Measurements from ENCODE around the gene NUDT3.
"Not testable (repeated sequence)": the region's sequence is repeated elsewhere in the genome, so short reads cannot be mapped to it uniquely, and the experiment has no call there.

- TF ChIP-seq, protein P1, sequence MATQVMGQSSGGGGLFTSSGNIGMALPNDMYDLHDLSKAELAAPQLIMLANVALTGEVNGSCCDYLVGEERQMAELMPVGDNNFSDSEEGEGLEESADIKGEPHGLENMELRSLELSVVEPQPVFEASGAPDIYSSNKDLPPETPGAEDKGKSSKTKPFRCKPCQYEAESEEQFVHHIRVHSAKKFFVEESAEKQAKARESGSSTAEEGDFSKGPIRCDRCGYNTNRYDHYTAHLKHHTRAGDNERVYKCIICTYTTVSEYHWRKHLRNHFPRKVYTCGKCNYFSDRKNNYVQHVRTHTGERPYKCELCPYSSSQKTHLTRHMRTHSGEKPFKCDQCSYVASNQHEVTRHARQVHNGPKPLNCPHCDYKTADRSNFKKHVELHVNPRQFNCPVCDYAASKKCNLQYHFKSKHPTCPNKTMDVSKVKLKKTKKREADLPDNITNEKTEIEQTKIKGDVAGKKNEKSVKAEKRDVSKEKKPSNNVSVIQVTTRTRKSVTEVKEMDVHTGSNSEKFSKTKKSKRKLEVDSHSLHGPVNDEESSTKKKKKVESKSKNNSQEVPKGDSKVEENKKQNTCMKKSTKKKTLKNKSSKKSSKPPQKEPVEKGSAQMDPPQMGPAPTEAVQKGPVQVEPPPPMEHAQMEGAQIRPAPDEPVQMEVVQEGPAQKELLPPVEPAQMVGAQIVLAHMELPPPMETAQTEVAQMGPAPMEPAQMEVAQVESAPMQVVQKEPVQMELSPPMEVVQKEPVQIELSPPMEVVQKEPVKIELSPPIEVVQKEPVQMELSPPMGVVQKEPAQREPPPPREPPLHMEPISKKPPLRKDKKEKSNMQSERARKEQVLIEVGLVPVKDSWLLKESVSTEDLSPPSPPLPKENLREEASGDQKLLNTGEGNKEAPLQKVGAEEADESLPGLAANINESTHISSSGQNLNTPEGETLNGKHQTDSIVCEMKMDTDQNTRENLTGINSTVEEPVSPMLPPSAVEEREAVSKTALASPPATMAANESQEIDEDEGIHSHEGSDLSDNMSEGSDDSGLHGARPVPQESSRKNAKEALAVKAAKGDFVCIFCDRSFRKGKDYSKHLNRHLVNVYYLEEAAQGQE (IDR thresholded peaks at IDR 0.05; ENCODE audit: unreplicated experiment) = not testable (repeated sequence)
- not testable (repeated sequence) for TF ChIP-seq POLR2AphosphoS5 (IDR thresholded peaks at IDR 0.05; ENCODE audit: low read depth); EZH2 (IDR thresholded peaks at IDR 0.05; ENCODE audit: low read depth, unreplicated experiment); EZH2phosphoT487 (IDR thresholded peaks at IDR 0.05; ENCODE audit: unreplicated experiment); JUNB (IDR thresholded peaks at IDR 0.05; ENCODE audit: unreplicated experiment); CREB1 (CRISPR knock-in tag; IDR thresholded peaks at IDR 0.05; ENCODE audit: low read depth)
- TF ChIP-seq, protein P2, sequence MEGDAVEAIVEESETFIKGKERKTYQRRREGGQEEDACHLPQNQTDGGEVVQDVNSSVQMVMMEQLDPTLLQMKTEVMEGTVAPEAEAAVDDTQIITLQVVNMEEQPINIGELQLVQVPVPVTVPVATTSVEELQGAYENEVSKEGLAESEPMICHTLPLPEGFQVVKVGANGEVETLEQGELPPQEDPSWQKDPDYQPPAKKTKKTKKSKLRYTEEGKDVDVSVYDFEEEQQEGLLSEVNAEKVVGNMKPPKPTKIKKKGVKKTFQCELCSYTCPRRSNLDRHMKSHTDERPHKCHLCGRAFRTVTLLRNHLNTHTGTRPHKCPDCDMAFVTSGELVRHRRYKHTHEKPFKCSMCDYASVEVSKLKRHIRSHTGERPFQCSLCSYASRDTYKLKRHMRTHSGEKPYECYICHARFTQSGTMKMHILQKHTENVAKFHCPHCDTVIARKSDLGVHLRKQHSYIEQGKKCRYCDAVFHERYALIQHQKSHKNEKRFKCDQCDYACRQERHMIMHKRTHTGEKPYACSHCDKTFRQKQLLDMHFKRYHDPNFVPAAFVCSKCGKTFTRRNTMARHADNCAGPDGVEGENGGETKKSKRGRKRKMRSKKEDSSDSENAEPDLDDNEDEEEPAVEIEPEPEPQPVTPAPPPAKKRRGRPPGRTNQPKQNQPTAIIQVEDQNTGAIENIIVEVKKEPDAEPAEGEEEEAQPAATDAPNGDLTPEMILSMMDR (conservative IDR thresholded peaks at IDR 0.05; ENCODE audit: low read depth in 2 of 2) = not testable (repeated sequence)
Observed at GRCh38 chr6:34365781-34366638, 26.5 kb downstream of the NUDT3 start.
